ENCODE data around the gene FAF1. TPM values are rescaled to one million over a fixed set of nuclear protein-coding genes. Genes with fewer than 3 reads are reported as not detected.
"Not testable (repeated sequence)": the region's sequence is repeated elsewhere in the genome, so short reads cannot be mapped to it uniquely, and the experiment has no call there.

Gene FAF1
- total RNA-seq, 1 donor from 2014 or later: 21.2 TPM

GRCh38 chr1:50566405-50566804 is 393.7 kb downstream of the FAF1 start:
- no peak for DNase-seq (ENCODE audit: low read depth in 2 of 2)

GRCh38 chr1:50564417-50564816 is 395.6 kb downstream of the FAF1 start:
- no peak for DNase-seq (ENCODE audit: low read depth in 2 of 2)

GRCh38 chr1:50562106-50562505 is 398.0 kb downstream of the FAF1 start:
- DNase-seq (ENCODE audit: low read depth in 2 of 2): no peak

GRCh38 chr1:50559421-50559820 is 400.6 kb downstream of the FAF1 start:
- DNase-seq (ENCODE audit: low read depth in 2 of 2): no peak

GRCh38 chr1:50553921-50554320 is 406.1 kb downstream of the FAF1 start:
- no peak for DNase-seq (ENCODE audit: low read depth in 2 of 2)

GRCh38 chr1:50548243-50548642 is 411.8 kb downstream of the FAF1 start:
- no peak for DNase-seq (ENCODE audit: low read depth in 2 of 2)

GRCh38 chr1:50542362-50542761 is 417.7 kb downstream of the FAF1 start:
- no peak for DNase-seq (ENCODE audit: low read depth in 2 of 2)

- no peak for DNase-seq (ENCODE audit: low read depth in 2 of 2)
Observed at GRCh38 chr1:50538476-50538875, 421.6 kb downstream of the FAF1 start.

- no peak for DNase-seq (ENCODE audit: low read depth in 2 of 2)
Observed at GRCh38 chr1:50531601-50532000, 428.5 kb downstream of the FAF1 start.

- DNase-seq (ENCODE audit: low read depth in 2 of 2): peak in 1 of 2 donors; percentile 41
Observed at GRCh38 chr1:50531027-50531426, 429.0 kb downstream of the FAF1 start.

GRCh38 chr1:50529510-50529909 is 430.6 kb downstream of the FAF1 start:
- DNase-seq (ENCODE audit: low read depth in 2 of 2): no peak

- not testable (repeated sequence) for DNase-seq (ENCODE audit: low read depth in 2 of 2)
Observed at GRCh38 chr1:50527987-50528320, 432.1 kb downstream of the FAF1 start.

GRCh38 chr1:50527249-50527986 is 432.6 kb downstream of the FAF1 start:
- no peak for DNase-seq (ENCODE audit: low read depth in 2 of 2)

- DNase-seq (ENCODE audit: low read depth in 2 of 2): no peak
Observed at GRCh38 chr1:50526431-50526830, 433.6 kb downstream of the FAF1 start.

GRCh38 chr1:50523548-50523947 is 436.5 kb downstream of the FAF1 start:
- no peak for DNase-seq (ENCODE audit: low read depth in 2 of 2)

GRCh38 chr1:50522691-50523342 is 437.2 kb downstream of the FAF1 start:
- DNase-seq (ENCODE audit: low read depth in 2 of 2): no peak

- DNase-seq (ENCODE audit: low read depth in 2 of 2): no peak
Observed at GRCh38 chr1:50521703-50522102, 438.4 kb downstream of the FAF1 start.

- DNase-seq (ENCODE audit: low read depth in 2 of 2): no peak
Observed at GRCh38 chr1:50517488-50517887, 442.6 kb downstream of the FAF1 start.

GRCh38 chr1:50516056-50516455 is 444.0 kb downstream of the FAF1 start:
- no peak for DNase-seq (ENCODE audit: low read depth in 2 of 2)

GRCh38 chr1:50508040-50508586 is 452.0 kb downstream of the FAF1 start:
- DNase-seq (ENCODE audit: low read depth in 2 of 2): no peak

GRCh38 chr1:50505427-50505826 is 454.6 kb downstream of the FAF1 start:
- DNase-seq (ENCODE audit: low read depth in 2 of 2): no peak

- DNase-seq (ENCODE audit: low read depth in 2 of 2): no peak
Observed at GRCh38 chr1:50503515-50503914, 456.6 kb downstream of the FAF1 start.

- DNase-seq (ENCODE audit: low read depth in 2 of 2): no peak
Observed at GRCh38 chr1:50502147-50502546, 457.9 kb downstream of the FAF1 start.
